ENCODE data around the gene SLC25A42. TPM values are rescaled to one million over a fixed set of nuclear protein-coding genes. Genes with fewer than 3 reads are reported as not detected.

SLC25A42 gene
- total and polyA plus RNA-seq, 2 donors from 2014 or later: 9.7 to 70.7 TPM

- Histone ChIP-seq H3K27ac (ENCODE audit: low read depth in 2 of 2, low read length in 2 of 2) (no peak overlapping the region), H3K27me3 (ENCODE audit: control insufficient read depth, insufficient read depth, low read length) (no peaks in the 10 kb centered on the region), H3K4me3 (ENCODE audit: low read length in 3 of 3) (no peak overlapping the region), H3K9me3 (ENCODE audit: control insufficient read depth in 2 of 3, insufficient read depth in 1 of 3, low read length in 3 of 3) (peaks cover 0 to 4% (median 0%) of the 10 kb centered on the region in 3 donors), H3K9ac (ENCODE audit: low read length in 3 of 3) (no peak overlapping the region), H3K36me3 (ENCODE audit: control insufficient read depth in 2 of 3, insufficient read depth in 3 of 3, low read length in 3 of 3) (no peaks in the 10 kb centered on the region), H3K4me1 (ENCODE audit: control insufficient read depth in 2 of 3, insufficient read depth in 2 of 3, low read depth in 1 of 3, low read length in 3 of 3) (peaks cover 0 to 3% (median under 1%) of the 10 kb centered on the region in 3 donors)
- DNase-seq (peak in 1 of 5 donors; percentile 21), FAIRE-seq (no peak)
- intact Hi-C loops (cut with DNase I): loop anchor here (10.0 kb wide), 1 partner anchor 77 kb away; no protein-coding TSS in a partner anchor
- no peak for TF ChIP-seq CTCF (IDR thresholded peaks at IDR 0.05; ENCODE audit: borderline replicate concordance, extremely low read depth, insufficient read depth)
These were observed 68.2 kb downstream of the SLC25A42 start for GRCh38 chr19:19131989-19132388.

- H3K4me1 ChIP-seq (ENCODE audit: control insufficient read depth in 2 of 3, insufficient read depth in 2 of 3, low read depth in 1 of 3, low read length in 3 of 3): peaks cover 0 to 7% (median 7%) of the 10 kb centered on the region in 3 donors
- H3K9me3 ChIP-seq (ENCODE audit: control insufficient read depth in 2 of 3, insufficient read depth in 1 of 3, low read length in 3 of 3): peaks cover 0 to 4% (median 0%) of the 10 kb centered on the region in 3 donors
- FAIRE-seq: no peak
- no peaks in the 10 kb centered on the region for H3K36me3 ChIP-seq (ENCODE audit: control insufficient read depth in 2 of 3, insufficient read depth in 3 of 3, low read length in 3 of 3)
- H3K4me3 ChIP-seq (ENCODE audit: low read length in 3 of 3): no peak overlapping the region
- no peaks in the 10 kb centered on the region for H3K27me3 ChIP-seq (ENCODE audit: control insufficient read depth, insufficient read depth, low read length)
- TF ChIP-seq CTCF (IDR thresholded peaks at IDR 0.05; ENCODE audit: borderline replicate concordance, extremely low read depth, insufficient read depth): no peak
- intact Hi-C loops (cut with DNase I): loop anchor here (10.0 kb wide), 1 partner anchor 78 kb away; no protein-coding TSS in a partner anchor
- H3K27ac ChIP-seq (ENCODE audit: low read depth in 2 of 2, low read length in 2 of 2): no peak overlapping the region
- H3K9ac ChIP-seq (ENCODE audit: low read length in 3 of 3): no peak overlapping the region
- no peak for DNase-seq
These were observed 69.1 kb downstream of the SLC25A42 start for GRCh38 chr19:19132912-19133311.

GRCh38 chr19:19133985-19134384 lies 70.2 kb downstream of the SLC25A42 start:
- DNase-seq (no peak), FAIRE-seq (no peak)
- intact Hi-C loops (cut with DNase I): loop anchor here (10.0 kb wide), 1 partner anchor 79 kb away; no protein-coding TSS in a partner anchor
- no peak for TF ChIP-seq CTCF (IDR thresholded peaks at IDR 0.05; ENCODE audit: borderline replicate concordance, extremely low read depth, insufficient read depth)
- Histone ChIP-seq H3K4me1 (ENCODE audit: control insufficient read depth in 2 of 3, insufficient read depth in 2 of 3, low read depth in 1 of 3, low read length in 3 of 3) (peaks cover 0 to 7% (median 7%) of the 10 kb centered on the region in 3 donors), H3K9ac (ENCODE audit: low read length in 3 of 3) (no peak overlapping the region), H3K4me3 (ENCODE audit: low read length in 3 of 3) (no peak overlapping the region), H3K36me3 (ENCODE audit: control insufficient read depth in 2 of 3, insufficient read depth in 3 of 3, low read length in 3 of 3) (no peaks in the 10 kb centered on the region), H3K27ac (ENCODE audit: low read depth in 2 of 2, low read length in 2 of 2) (no peak overlapping the region), H3K9me3 (ENCODE audit: control insufficient read depth in 2 of 3, insufficient read depth in 1 of 3, low read length in 3 of 3) (peaks cover 0 to 4% (median 0%) of the 10 kb centered on the region in 3 donors), H3K27me3 (ENCODE audit: control insufficient read depth, insufficient read depth, low read length) (no peaks in the 10 kb centered on the region)
